Ishikawa (cell line): ENCODE measurements around the gene LY6G5C.

Source experiments
- CREB1 ChIP-seq: IDR thresholded peaks from 2 replicates; pipeline ENCODE4 v1.6.1; 2012; ENCODE audit warnings: low read depth
- EP300 ChIP-seq: IDR thresholded peaks from 2 replicates; pipeline ENCODE4 v1.6.1; 2012; ENCODE audit warnings: borderline replicate concordance
- NFIC ChIP-seq: IDR thresholded peaks from 2 replicates; pipeline ENCODE4 v1.6.1; 2012
- TAF1 ChIP-seq: IDR thresholded peaks from 2 replicates; pipeline ENCODE4 v1.6.1; 2012; ENCODE audit warnings: low read depth, mild to moderate bottlenecking

GRCh38 chr6:31702405-31702818 lies 21.5 kb upstream of the LY6G5C start:
- no peak for TF ChIP-seq TAF1
- TF ChIP-seq EP300: no peak
- no peak for TF ChIP-seq NFIC
- no peak for TF ChIP-seq CREB1
